Measurements from ENCODE around the gene PHLDA1.
"Not testable (repeated sequence)": the region's sequence is repeated elsewhere in the genome, so short reads cannot be mapped to it uniquely, and the experiment has no call there.

PHLDA1 gene

DNA sequence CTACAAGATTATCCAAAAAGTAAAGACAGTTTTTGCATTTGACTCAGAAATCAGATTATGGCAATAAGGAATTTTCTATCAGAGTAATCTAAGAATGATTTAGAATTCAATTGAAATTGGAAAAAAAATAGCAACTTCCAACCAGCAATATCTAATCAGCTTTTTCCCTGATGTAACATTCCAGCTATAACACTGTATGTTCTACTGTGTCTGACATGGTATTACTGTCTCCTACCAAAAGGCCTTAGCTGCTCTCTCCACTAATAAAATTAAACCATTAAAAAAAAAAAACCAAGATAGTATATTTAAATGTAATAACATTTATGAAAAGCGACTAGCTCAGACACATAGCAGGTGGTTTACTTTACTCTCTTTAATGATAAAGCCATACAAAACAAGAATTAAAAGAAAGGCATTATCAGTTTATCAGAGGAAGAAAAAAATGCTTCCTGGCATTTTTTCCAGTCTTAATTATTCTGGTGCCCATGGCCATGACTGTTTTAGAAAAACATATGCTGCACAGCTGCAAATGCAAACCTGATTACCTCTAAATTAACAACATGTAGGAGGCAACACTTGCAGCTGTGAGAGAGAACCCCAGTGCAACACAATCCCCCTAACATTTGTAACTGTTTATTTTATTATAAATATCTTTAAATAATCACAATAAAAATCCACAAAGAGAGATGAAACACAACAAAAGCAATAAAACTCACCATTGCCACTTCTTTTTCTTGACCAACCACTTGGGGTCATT, 28.8 kb downstream of the PHLDA1 start:
- peaks cover 8% of the 10 kb centered on the region for H3K4me1 ChIP-seq (ENCODE audit: insufficient read depth, low read length)
- H3K27me3 ChIP-seq (ENCODE audit: insufficient read depth, low read length), result no peaks in the 10 kb centered on the region
- H3K36me3 ChIP-seq (ENCODE audit: insufficient read depth, low read length), result no peaks in the 10 kb centered on the region
- no peaks in the 10 kb centered on the region for H3K9me3 ChIP-seq (ENCODE audit: low read length)
- H3K4me3 ChIP-seq (ENCODE audit: low read length), result no peak overlapping the region
- H2AFZ ChIP-seq (ENCODE audit: low read depth, low read length), result no peak overlapping the region

- Histone ChIP-seq H3K27me3 (ENCODE audit: insufficient read depth, low read length) (no peaks in the 10 kb centered on the region), H3K9me3 (ENCODE audit: low read length) (no peaks in the 10 kb centered on the region), H2AFZ (ENCODE audit: low read depth, low read length) (no peak overlapping the region), H3K4me1 (ENCODE audit: insufficient read depth, low read length) (peaks cover under 1% of the 10 kb centered on the region), H3K36me3 (ENCODE audit: insufficient read depth, low read length) (no peaks in the 10 kb centered on the region), H3K4me3 (ENCODE audit: low read length) (no peak overlapping the region)
Measured at GRCh38 chr12:75998292-75999063, 33.1 kb downstream of the PHLDA1 start.

DNA sequence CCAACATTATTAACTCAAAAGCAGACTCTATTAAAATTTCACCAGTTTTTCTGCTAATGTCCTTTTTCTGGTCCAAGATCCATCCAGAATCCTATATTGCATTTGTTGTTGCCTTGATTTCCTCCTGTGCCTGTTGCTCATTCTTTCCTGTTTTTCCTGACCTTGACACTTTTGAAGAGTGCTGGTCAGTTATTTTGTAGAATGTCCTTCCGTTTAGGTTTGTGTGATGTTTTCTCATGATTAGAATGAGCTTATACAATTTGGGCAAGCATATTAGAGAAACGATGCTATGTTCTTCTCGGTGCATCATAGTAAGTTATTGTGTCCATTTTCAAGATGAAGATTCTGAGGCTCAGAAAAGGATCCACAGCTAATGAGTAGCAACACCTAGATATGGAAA, 33.9 kb downstream of the PHLDA1 start:
- Histone ChIP-seq H3K27me3 (ENCODE audit: insufficient read depth, low read length) (no peaks in the 10 kb centered on the region), H3K4me3 (ENCODE audit: low read length) (no peak overlapping the region), H3K36me3 (ENCODE audit: insufficient read depth, low read length) (no peaks in the 10 kb centered on the region), H3K4me1 (ENCODE audit: insufficient read depth, low read length) (peaks cover 5% of the 10 kb centered on the region), H2AFZ (ENCODE audit: low read depth, low read length) (no peak overlapping the region), H3K9me3 (ENCODE audit: low read length) (no peaks in the 10 kb centered on the region)

- H3K9me3 ChIP-seq (ENCODE audit: low read length), result no peaks in the 10 kb centered on the region
- no peak overlapping the region for H3K4me3 ChIP-seq (ENCODE audit: low read length)
- no peaks in the 10 kb centered on the region for H3K36me3 ChIP-seq (ENCODE audit: insufficient read depth, low read length)
- H3K27me3 ChIP-seq (ENCODE audit: insufficient read depth, low read length), result no peaks in the 10 kb centered on the region
- H2AFZ ChIP-seq (ENCODE audit: low read depth, low read length), result no peak overlapping the region
- H3K4me1 ChIP-seq (ENCODE audit: insufficient read depth, low read length), result peaks cover 5% of the 10 kb centered on the region
Measured at GRCh38 chr12:75996861-75997447, 34.6 kb downstream of the PHLDA1 start.

DNA sequence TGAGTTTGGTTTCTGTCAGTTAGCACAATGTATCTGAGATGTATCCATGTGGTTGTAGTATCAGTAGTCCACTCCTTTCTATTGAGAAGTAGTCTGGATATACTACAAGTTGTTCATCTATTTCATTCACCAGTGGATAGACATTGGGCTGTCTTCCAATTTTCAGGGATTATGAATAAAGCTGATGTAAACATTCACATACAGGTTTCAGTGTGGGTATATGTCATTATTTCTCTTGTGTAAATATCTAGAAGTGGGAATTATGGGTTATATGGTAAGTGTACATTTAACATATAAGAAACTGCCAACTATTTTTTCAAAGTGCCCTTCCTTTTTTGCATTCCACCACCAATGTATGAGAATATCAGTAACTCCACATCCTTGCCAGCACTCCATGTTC, 35.9 kb downstream of the PHLDA1 start:
- Histone ChIP-seq H3K4me3 (ENCODE audit: low read length) (no peak overlapping the region), H3K9me3 (ENCODE audit: low read length) (no peaks in the 10 kb centered on the region), H3K36me3 (ENCODE audit: insufficient read depth, low read length) (no peaks in the 10 kb centered on the region), H2AFZ (ENCODE audit: low read depth, low read length) (no peak overlapping the region), H3K27me3 (ENCODE audit: insufficient read depth, low read length) (no peaks in the 10 kb centered on the region), H3K4me1 (ENCODE audit: insufficient read depth, low read length) (peaks cover 5% of the 10 kb centered on the region)

- Histone ChIP-seq H3K4me1 (ENCODE audit: insufficient read depth, low read length) (peaks cover 5% of the 10 kb centered on the region), H3K4me3 (ENCODE audit: low read length) (no peak overlapping the region), H3K36me3 (ENCODE audit: insufficient read depth, low read length) (no peaks in the 10 kb centered on the region), H3K27me3 (ENCODE audit: insufficient read depth, low read length) (no peaks in the 10 kb centered on the region), H3K9me3 (ENCODE audit: low read length) (no peaks in the 10 kb centered on the region), H2AFZ (ENCODE audit: low read depth, low read length) (no peak overlapping the region)
Measured at GRCh38 chr12:75994069-75994740, 37.4 kb downstream of the PHLDA1 start.

GRCh38 chr12:75991753-75992152, 39.8 kb downstream of the PHLDA1 start:
- H2AFZ ChIP-seq (ENCODE audit: low read depth, low read length), result no peak overlapping the region
- H3K4me3 ChIP-seq (ENCODE audit: low read length), result no peak overlapping the region
- no peaks in the 10 kb centered on the region for H3K9me3 ChIP-seq (ENCODE audit: low read length)
- H3K36me3 ChIP-seq (ENCODE audit: insufficient read depth, low read length), result no peaks in the 10 kb centered on the region
- H3K27me3 ChIP-seq (ENCODE audit: insufficient read depth, low read length), result no peaks in the 10 kb centered on the region
- peaks cover 5% of the 10 kb centered on the region for H3K4me1 ChIP-seq (ENCODE audit: insufficient read depth, low read length)

DNA sequence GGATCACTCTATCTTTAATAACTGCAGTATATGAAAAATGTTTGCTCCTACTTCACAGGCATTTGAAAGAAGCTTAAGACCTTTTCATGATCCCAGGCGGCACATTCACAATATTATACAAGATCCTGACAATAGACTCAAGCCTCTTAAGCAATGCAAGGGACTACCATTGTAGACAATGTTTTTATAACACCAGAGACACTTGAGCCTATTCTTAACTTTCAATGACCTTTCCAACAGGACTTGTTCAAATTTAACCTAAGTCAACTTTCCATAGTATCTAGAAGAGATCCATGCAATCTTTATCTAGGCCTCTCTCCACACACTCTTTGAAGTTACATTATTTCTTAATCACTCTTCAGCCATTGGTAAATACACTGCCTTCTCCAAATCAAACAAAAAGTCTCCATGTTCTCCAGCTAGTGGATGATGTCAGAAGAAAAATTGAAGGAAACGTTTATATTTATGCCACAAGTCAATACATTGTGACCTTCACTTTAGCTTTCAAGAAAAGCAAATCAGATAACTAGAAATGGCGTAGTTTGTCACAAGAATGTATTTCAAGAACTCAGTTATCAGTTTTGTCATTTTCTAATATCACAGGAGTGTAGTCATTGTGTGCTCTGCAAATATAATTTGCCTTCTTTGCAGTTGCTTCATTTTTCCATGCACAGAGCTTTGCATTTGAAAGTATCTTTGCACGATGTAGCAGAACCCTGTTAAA, 41.2 kb downstream of the PHLDA1 start:
- no peak overlapping the region for H2AFZ ChIP-seq (ENCODE audit: low read depth, low read length)
- H3K27me3 ChIP-seq (ENCODE audit: insufficient read depth, low read length), result no peaks in the 10 kb centered on the region
- peaks cover 10% of the 10 kb centered on the region for H3K4me1 ChIP-seq (ENCODE audit: insufficient read depth, low read length)
- no peak overlapping the region for H3K4me3 ChIP-seq (ENCODE audit: low read length)
- H3K36me3 ChIP-seq (ENCODE audit: insufficient read depth, low read length), result no peaks in the 10 kb centered on the region
- no peaks in the 10 kb centered on the region for H3K9me3 ChIP-seq (ENCODE audit: low read length)

- H3K9me3 ChIP-seq (ENCODE audit: low read length); H2AFZ ChIP-seq (ENCODE audit: low read depth, low read length); H3K4me1 ChIP-seq (ENCODE audit: insufficient read depth, low read length); H3K36me3 ChIP-seq (ENCODE audit: insufficient read depth, low read length); H3K4me3 ChIP-seq (ENCODE audit: low read length); H3K27me3 ChIP-seq (ENCODE audit: insufficient read depth, low read length): not testable (repeated sequence)
Measured at GRCh38 chr12:75987709-75988108, 43.9 kb downstream of the PHLDA1 start.

DNA sequence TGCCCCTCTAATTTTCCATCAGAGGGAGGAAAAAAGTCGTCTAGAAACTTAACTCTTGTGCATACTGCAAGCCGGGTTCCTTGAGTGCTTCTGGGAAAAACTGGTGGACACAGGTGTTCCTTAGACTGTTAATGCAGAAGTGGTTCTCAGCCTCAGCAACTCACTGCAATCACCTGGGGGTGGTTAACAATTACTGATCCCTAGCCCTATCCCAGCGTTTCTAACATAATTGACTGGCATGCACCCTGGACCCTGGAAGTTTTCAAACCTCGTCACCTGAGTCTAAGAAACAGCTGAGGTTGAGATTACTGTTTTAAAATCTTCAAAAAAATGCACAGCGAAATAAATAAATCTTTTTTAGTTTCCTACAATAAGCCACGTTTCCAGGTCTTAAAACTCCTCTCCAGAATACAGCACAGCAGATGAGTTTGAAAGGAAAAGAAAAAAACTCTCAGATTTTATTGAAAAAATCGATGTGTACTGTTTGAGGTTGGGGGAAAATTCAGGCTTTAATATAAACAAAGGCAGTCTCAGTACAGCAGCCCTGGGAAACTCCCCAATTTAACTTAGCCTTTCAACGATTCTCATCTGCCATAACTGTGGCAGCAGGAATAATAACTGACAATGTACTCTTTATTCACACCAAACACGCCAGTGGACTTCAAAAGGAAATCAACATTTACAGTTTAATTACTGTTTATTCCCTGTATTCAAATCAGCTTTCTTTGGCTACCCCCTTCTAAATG, 45.4 kb downstream of the PHLDA1 start:
- Histone ChIP-seq H3K9me3 (ENCODE audit: low read length) (no peaks in the 10 kb centered on the region), H3K4me3 (ENCODE audit: low read length) (no peak overlapping the region), H3K36me3 (ENCODE audit: insufficient read depth, low read length) (no peaks in the 10 kb centered on the region), H3K4me1 (ENCODE audit: insufficient read depth, low read length) (peaks cover 5% of the 10 kb centered on the region), H2AFZ (ENCODE audit: low read depth, low read length) (no peak overlapping the region), H3K27me3 (ENCODE audit: insufficient read depth, low read length) (no peaks in the 10 kb centered on the region)

GRCh38 chr12:75985566-75985965, 46.0 kb downstream of the PHLDA1 start:
- Histone ChIP-seq H3K4me3 (ENCODE audit: low read length) (no peak overlapping the region), H2AFZ (ENCODE audit: low read depth, low read length) (no peak overlapping the region), H3K27me3 (ENCODE audit: insufficient read depth, low read length) (no peaks in the 10 kb centered on the region), H3K36me3 (ENCODE audit: insufficient read depth, low read length) (no peaks in the 10 kb centered on the region), H3K4me1 (ENCODE audit: insufficient read depth, low read length) (peaks cover 5% of the 10 kb centered on the region), H3K9me3 (ENCODE audit: low read length) (no peaks in the 10 kb centered on the region)

GRCh38 chr12:75984577-75985182, 46.9 kb downstream of the PHLDA1 start:
- Histone ChIP-seq H3K4me3 (ENCODE audit: low read length) (no peak overlapping the region), H3K9me3 (ENCODE audit: low read length) (no peaks in the 10 kb centered on the region)

More at GRCh38 chr12:75984577-75985182, 46.9 kb downstream of the PHLDA1 start:
- Histone ChIP-seq H3K4me1 (ENCODE audit: insufficient read depth, low read length) (peaks cover 11% of the 10 kb centered on the region), H2AFZ (ENCODE audit: low read depth, low read length) (no peak overlapping the region), H3K36me3 (ENCODE audit: insufficient read depth, low read length) (no peaks in the 10 kb centered on the region), H3K27me3 (ENCODE audit: insufficient read depth, low read length) (no peaks in the 10 kb centered on the region)
